ENCODE data around the gene FBL.

DNA sequence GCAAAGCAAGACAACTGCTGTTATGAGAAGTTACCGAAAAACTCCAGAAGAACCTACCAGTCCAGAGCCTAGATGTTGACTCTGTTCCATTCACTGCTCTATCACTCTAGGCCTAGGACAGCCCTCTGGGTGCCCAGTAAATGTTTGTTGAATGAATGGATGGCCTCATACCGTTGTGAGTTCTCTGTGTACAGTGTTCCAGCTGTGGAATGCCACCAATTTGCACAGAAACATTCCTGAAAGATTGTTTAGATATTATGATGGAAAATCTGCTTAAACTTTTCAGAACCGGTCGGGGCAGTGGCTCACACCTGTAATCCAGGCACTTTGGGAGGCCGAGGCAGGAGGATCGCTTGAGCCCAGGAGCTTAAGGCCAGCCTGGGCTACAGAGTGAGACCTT, 1.3 kb upstream of the FBL start:
- TF ChIP-seq, protein P1, sequence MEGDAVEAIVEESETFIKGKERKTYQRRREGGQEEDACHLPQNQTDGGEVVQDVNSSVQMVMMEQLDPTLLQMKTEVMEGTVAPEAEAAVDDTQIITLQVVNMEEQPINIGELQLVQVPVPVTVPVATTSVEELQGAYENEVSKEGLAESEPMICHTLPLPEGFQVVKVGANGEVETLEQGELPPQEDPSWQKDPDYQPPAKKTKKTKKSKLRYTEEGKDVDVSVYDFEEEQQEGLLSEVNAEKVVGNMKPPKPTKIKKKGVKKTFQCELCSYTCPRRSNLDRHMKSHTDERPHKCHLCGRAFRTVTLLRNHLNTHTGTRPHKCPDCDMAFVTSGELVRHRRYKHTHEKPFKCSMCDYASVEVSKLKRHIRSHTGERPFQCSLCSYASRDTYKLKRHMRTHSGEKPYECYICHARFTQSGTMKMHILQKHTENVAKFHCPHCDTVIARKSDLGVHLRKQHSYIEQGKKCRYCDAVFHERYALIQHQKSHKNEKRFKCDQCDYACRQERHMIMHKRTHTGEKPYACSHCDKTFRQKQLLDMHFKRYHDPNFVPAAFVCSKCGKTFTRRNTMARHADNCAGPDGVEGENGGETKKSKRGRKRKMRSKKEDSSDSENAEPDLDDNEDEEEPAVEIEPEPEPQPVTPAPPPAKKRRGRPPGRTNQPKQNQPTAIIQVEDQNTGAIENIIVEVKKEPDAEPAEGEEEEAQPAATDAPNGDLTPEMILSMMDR (IDR thresholded peaks at IDR 0.05), result no peak
- no peak for TF ChIP-seq POLR2A (IDR thresholded peaks at IDR 0.05)
- no peak for TF ChIP-seq POLR2AphosphoS5 (IDR thresholded peaks at IDR 0.05)

Data from prostate gland (tissue), 2 donors.